ENCODE results near the gene ACTL7A.
"Not testable (repeated sequence)": the region's sequence is repeated elsewhere in the genome, so short reads cannot be mapped to it uniquely, and the experiment has no call there.

ACTL7A gene

DNA sequence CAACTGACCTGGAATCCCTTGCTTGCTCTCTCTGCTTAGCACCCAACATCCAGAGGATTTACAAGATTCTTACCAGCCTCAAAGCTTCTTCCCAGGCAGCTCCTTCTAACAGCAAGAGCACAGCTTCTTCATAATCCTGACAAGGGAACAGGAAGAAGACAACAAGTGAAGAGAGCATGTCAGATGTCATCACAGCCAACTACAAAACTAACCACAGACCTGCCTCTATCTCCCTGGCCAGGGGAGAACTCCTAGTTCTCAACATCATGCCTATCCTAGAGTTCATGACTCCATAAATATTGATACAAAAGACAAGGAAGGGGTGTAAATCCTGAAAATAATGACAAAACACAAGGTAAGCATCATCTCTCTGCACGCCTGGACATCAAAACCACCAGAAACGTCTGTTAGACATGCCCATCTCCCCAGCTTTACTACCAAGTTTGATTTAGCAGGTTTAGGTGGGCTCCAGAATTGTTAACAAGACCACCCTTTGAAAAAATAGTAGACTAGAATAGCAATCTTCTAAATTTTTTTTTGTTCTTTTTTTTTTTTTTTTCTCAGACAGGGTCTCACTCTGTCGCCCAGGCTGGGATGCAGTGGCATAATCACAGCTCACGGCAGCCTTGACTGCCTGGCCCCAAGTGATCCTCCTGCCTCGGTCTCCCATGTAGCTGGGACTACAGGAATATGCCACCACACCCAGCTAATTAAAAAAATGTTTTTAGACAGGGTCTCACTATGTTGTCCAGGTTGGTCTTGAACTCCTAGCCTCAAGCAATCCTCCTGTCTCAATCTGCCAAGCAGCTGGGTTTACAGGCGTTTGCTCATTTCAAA lies 20.2 kb downstream of the ACTL7A start:
- DNase-seq = no peak

DNA sequence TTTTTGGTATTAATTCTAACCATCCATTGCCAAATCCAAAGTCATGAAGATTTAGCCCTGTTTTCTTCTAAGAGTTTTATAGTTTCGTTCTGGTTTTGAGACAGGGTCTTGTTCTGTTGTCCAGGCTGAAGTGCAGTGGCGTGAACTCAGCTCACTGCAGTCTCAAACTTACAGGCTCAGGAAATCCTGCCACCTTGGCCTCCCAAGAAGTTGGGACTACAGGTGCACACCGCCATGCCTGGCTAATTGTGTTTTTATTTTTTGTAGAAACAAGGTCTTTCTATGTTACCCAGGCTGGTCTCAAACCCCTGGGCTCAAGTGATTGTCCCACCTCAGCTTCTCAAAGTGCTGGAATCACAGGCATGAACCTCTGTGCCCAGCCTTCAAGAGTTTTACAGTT lies 21.0 kb downstream of the ACTL7A start:
- no peak for DNase-seq

DNA sequence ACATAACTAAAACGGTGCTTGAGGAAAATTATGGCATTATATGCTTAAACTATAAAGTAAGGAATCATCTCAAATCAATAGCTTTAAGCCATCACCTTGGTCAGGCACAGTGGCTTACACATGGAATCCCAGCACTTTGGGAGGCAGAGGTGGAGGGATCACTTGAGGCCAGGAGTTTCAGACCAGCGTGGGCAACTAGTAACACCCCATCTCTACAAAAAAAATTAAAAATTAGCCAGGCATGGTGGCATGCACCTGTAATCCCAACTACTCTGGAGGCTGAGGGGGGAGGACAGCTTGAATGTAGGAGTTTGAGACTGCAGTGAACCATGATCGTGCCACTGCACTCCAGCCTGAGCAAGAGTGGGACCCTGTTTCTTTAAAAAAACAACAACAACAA lies 22.6 kb downstream of the ACTL7A start:
- no peak for DNase-seq

DNA sequence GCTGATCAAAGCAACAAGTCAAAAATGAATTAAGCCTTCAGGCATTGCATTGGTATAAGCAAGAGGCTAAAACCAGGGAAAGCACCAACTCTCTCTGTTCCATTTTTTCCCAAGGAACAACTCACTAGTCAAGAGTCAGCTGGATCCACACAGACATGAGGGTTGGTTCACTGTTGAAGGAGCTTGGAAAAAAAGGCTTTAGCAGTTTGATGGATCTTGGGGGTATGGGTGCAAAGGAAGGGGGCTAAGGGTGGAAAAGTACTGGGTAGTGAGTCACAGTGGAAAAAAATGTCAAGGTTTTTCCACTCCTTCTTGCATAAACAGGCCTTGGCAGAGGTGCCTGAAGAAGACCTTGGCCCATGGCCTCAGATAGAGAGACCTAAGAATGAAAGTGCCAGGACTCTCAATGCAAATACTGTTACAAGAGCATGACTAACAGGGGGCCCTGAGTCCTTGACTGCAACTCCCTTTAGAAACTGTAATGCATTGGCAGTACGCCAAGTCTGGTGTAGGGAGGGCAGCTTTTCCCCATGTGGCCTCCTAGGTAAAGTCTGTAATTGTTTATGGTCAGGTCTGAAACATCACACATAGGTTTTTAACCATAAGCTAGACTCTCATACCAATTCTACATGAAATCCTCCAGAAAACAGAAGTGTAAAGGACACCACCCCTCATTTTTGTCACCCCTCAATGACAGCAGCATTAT lies 23.7 kb downstream of the ACTL7A start:
- no peak for DNase-seq

DNA sequence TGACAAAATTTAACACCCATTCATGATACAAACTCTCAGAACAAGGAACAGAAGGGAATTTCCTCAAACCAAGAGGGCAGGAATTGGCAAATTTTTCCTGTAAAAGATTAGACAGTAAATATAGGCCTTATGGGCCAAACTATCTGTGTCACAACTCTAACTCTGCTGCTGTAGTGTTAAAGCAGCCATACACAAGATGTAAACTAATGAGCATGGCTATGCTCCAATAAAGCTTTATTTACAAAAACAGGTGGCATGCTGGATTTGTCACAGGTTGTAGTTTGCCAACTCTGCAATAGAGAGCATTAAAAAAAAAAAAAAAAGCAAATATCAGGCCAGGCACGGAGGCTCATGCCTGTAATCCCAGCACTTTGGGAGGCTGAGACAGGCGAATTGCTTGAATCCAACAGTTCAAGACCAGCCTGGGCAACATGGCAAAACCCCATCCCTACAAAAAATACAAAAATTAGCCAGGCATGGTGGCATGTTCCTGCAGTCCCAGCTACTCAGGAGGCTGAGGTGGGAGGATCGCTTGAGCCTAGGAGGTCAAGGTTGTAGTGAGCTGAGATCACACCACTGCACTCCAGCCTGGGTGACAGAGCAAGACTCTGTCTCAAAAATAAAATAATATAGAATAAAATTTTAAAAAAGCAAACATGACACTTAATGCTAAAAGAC lies 24.7 kb downstream of the ACTL7A start:
- peak; percentile 12 for DNase-seq

DNA sequence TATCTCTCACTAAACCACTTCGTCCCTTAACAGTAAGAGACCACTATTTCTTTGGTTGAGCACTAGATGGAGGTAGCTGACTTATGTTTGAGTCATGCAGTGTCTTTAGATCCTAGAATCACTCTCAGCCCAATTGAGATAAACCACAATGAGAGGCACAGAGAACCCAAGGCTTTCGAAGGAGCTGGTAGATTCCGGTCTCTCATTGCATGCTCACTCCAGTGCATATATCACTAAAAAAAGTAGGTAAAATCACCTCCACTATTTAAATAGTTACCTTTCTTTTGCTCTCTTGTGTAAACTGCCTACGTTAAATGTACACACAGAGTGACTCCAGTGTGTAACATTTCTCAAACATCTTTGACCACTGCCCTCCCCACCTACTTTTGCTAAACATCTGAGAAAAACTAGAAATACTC lies 27.6 kb downstream of the ACTL7A start:
- DNase-seq = no peak

DNA sequence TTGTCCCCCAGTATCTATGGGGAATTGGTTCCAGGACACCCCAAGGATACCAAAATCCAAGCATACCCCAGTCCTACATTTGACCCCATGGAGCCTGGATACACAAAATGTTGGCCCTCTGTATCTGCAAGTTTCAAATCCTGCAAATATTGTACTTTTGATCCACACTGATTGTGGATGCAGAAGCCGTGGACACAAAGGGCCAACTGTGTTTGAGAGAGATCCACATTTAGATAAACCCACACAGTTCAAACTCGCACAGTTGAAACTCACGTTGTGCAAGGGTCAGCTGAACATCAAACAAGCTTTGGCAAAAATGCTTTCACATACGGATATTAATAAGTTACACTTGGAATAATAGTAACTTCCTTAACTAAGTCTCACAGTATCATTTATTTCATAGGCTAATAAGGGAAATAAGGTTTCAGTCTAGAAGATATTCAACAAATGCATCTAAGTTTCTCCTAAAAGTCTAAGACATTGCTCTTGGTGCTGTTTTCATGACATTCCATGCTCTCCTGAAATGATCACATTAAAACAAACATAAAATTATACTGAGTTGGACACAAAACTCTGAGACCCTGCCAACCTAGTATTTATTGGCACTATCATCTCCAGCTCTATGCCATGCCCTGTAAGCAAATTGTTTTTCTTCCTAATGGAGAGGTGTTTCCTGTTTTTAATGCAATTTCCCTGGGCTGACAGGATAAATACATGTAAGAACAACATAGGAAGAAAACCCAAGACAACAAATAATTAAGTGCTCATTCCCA lies 32.3 kb downstream of the ACTL7A start:
- DNase-seq = no peak

DNA sequence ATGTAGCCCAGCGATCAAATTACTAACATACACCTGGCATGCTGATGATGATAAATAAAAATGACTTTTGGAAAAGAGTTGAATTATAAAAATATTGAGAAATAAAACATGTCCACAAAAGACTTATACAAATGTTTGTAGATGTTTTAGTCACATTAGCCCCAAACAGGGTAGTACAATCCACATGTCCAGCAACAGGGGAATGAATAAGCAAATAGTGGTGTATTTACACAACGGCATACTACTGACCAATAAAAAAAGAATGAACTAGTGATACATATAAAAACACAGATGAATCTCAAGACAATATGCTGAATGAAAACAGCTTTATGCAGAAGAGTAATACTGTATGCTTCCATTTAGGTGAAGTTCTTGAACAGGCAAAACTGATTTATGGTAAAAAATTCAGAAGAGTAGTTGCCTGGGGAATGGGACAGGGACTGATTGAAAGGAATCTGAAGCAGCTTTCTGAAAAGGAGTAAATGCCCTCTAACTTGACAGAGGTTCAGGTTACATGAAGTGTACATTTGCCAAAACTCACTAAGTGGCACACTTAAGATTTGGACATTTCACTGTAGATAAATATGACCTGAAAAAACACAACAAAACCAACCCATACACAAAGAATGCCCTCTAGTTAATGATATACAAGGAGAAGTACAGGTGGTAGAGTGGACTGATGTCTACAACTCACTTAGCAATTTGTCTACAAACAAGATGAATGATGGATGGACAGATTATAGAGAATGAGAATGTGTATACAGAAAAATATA lies 35.4 kb downstream of the ACTL7A start:
- no peak for DNase-seq

DNA sequence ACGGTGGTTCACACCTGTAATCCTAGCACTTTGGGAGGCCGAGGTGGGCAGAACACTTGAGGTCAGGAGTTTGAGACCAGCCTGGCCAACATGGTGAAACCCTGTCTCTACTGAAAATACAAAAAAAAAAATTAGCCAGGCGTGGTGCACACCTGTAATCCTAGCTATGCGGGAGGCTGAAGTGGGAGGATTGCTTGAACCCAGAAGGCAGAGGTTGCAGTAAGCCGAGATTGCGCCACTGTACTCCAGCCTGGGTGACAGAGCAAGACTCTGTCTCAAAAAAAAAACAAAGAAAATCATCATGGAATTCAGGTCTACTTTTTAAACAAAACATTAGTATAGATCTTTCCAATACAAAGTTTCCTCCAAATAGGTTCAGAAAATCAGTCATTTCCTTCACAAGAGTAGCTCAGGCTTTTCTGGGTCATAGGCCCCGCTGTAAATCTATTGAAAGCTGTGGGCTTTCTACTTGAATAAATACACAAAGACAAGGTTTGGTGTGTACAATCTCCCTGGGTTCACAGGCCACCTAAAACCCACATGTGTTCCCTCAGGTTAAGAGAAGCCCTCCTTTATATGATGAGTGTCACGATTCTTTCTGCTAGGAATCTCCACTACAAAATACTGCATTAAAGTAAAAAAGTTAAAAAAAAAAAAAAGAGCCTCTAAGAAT lies 37.1 kb downstream of the ACTL7A start:
- DNase-seq = not testable (repeated sequence)

DNA sequence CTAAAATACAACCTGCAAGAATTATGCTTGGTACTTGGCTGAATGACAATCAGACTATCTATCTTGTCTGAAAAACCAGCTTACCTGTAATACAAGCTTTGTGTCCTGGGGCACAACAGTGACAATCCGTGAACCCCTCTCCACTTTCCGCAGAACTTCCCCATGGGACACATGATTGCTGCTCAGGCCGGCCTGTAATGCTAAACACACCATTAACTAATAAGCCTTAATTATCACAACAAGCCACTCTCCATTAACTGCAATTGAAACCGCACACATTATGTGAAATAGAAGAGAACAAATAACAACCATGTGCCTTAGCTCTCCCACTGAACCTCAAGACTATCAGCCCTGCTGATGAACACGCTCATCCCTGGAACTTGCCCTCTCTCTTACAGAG lies 38.1 kb downstream of the ACTL7A start:
- no peak for DNase-seq

DNA sequence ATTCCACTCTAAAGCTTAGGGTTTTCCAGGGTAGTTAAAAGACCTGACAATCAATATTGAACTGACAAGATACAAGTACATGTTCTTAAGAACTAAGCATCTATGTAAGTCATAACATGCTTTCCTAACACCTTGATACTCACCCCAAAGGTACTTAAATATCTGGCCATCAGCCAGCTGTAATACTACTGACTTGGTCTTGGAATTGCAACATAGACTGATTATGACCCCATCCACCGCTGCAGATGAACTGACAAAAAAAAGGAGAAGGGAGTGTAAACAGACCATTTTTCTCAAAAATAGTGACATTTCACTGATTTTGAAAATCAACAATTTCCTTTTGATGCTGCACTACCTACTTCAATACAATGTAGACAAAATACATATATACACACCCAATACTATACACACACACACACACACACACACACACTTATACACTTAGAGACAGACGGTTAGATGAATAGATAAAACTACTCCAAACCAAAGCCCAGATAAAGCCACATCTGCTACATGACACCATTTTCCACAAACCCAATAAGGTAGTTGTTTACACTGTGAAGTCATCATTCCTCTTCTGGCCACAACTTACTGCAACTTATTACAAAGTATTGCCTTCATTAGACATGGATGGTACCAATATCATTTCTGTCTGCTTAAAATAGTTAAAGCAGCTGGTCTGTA lies 41.5 kb downstream of the ACTL7A start:
- DNase-seq = no peak

DNA sequence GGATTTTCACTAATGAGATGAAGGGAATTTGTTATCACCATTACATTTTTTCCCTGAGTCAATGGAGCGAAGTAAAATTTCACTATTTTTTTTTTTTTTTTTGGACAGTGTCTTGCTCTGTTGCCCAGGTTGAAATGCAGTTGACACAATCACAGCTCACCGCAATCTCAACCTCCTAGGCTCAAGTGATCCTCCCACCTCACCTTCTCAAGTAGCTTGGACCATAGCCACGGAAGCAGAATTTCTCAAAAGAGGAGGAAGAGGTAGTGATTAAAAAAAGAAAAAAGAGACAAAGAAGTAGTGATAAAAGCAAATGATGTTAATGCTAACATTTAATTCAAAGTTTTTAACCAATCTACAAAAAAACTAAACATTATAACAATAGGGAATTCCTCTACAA lies 42.1 kb downstream of the ACTL7A start:
- no peak for DNase-seq

DNA sequence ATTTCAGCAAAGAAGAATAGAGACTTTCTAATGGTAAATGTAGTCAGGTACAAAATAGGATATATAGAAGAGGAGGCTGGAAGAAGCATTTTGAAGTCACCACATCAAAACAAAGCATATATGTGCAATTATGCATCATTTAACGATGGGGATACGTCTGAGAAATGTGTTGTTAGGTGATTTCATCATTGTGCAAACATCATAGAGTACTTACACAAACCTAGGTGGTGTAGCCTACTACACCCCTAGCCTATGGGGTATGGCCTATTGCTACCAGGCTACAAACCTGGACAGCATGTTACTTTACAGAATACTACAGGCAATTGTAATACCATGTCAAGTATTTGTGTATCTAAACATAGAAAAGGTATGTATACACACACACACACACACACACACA lies 43.4 kb downstream of the ACTL7A start:
- DNase-seq = no peak

DNA sequence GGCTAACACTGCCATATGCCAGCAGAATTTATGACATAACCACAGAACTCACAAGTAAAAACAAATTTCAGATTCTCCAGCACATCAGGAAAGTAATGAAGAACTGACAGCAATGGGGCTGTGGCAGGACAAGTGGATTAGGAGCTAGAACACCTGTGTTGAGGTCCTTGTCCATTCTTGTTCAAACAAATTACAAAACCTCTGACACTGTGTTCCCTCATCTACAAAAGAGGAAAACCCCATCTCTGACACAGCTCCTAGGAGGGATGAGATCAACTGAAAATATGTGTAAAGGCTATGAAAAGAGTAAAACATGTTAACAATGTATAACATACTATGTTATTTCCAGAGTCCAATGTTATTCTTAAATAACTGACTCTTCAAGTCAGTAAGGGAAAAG lies 48.3 kb downstream of the ACTL7A start:
- DNase-seq = no peak

DNA sequence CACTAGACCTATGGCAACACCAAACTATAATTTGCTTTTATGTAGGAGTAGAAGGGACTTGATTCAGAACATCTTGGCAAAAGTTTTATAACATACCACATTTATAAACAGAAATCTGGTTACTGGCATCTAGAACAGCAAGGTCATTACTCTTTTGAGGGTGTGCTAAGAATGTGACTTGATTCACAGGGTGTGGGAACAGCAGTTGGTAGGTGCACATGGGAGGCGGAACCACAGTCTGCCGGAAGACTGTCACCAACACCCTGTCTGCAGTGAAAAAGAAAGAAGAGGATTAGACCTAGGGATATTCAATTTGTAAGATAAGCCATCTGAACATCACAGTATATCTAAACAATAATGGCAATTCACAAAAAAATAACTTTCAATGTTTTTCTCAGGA lies 48.8 kb downstream of the ACTL7A start:
- DNase-seq = no peak

DNA sequence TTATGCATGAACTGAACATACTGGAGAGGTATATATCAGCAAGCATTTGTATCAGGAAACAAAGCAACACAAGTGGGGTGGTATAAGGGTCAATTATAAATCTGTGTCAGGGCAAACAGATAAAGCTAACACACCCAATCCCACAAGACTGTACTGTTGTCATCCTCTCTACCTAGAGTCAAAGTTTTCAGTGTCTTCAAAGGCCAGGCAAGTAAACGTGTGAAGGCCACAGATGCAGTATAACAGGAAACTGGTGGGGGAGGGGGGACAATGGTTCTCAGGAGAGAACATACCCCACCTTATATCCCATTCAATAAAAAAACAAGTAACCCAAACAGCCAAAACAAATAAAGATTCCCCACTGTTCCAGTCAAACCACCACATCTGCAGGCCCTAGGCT lies 49.8 kb downstream of the ACTL7A start:
- no peak for DNase-seq
